AG10803 (cell line): Measurements from ENCODE around the gene TCF19.
"Not testable (repeated sequence)": the region's sequence is repeated elsewhere in the genome, so short reads cannot be mapped to it uniquely, and the experiment has no call there.

ENCODE experiments used
- DNase-seq: peaks from one replicate; pipeline ENCODE4 v3.0.0; 2010; ENCODE audit warnings: low read depth
- H3K4me3 ChIP-seq: 2 replicates; pipeline ENCODE4 v1.5.1; 2011; ENCODE audit warnings: mild to moderate bottlenecking, low read length, control low read depth
- TF ChIP-seq, protein P1 (sequence below): conservative IDR thresholded peaks from 2 replicates; pipeline ENCODE4 v1.5.1; 2011; ENCODE audit warnings: mild to moderate bottlenecking, low read length, control low read depth, inconsistent platforms

TCF19 gene

DNA sequence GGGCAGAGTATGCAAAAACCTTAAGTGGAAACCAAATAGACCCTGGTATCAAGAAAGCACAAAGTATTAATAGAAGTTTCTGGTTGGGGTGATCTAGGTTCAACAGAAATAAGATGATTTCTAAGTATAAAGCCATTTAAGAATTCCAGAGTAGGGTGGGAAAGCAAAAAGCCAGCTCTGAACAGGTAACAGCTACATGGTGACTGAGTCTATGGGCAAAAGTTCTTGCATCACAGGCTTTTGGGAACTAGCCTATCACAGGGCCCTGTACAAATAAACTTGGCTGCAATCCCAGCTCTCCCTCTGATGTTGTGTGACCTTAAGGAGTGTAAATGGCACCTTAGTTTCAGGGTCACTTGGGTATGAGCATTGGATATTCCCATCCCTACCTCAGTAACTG is 5.5 kb downstream of the TCF19 start:
- no peak overlapping the region for H3K4me3 ChIP-seq
- DNase-seq: no peak
- TF ChIP-seq, protein P1, sequence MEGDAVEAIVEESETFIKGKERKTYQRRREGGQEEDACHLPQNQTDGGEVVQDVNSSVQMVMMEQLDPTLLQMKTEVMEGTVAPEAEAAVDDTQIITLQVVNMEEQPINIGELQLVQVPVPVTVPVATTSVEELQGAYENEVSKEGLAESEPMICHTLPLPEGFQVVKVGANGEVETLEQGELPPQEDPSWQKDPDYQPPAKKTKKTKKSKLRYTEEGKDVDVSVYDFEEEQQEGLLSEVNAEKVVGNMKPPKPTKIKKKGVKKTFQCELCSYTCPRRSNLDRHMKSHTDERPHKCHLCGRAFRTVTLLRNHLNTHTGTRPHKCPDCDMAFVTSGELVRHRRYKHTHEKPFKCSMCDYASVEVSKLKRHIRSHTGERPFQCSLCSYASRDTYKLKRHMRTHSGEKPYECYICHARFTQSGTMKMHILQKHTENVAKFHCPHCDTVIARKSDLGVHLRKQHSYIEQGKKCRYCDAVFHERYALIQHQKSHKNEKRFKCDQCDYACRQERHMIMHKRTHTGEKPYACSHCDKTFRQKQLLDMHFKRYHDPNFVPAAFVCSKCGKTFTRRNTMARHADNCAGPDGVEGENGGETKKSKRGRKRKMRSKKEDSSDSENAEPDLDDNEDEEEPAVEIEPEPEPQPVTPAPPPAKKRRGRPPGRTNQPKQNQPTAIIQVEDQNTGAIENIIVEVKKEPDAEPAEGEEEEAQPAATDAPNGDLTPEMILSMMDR: no peak

DNA sequence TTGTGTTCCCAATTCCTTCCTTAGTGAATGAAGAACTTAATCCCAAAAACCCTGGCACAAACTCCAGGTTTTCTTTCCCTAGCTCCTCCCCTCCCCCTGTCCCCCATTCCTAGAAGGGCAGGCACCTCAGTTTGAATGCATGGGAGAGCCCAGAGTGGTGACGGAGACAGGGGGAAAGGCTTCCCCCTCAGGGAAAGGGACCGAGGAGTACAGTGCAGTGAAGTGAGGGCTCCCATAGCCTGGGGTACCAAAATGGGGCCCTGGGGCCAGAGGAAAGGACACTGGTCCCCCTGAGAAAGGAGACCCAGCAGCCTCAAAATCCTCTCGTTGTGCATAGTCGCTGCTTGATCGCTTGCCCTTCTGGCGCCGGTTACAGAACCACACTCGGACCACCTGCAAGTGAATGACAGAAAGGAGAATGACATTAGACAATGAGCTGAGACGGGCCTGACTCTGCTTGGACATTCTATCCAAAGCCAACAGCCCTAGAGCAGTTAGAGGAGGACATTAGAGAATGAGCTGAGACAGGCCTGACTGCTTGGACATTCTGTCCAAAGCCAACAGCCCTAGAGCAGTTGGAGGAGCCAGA is 6.2 kb downstream of the TCF19 start:
- H3K4me3 ChIP-seq, DNase-seq: not testable (repeated sequence)

DNA sequence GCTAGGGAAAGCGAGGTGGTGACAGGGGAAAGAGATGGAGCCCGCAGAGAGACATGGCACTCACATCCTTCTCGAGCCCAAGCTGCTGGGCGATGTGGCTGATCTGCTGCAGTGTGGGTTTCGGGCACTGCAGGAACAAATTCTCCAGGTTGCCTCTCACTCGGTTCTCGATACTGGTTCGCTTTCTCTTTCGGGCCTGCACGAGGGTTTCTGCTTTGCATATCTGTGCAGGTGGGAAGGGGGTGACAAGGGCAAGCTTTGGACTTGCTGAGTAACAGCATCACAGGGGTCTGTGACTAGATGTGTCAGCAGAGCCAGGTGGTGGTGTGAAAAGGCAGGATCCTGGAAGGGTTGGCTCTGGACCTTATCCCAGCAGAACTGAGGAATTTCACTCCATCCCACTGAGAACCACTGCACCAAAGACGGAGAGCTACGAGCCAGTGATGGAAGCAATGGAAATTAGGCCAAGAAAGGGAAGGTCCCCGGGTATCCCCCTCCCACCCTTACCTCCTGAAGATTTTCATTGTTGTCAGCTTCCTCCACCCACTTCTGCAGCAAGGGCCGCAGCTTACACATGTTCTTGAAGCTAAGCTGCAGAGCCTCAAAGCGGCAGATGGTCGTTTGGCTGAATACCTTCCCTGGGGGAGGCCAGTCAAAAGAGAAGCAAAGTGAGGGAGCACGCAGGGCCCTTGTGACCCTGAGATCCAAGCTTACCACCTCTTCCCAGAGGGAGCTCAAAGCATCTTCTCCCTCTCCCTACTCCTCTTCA is 6.9 kb downstream of the TCF19 start:
- H3K4me3 ChIP-seq, DNase-seq: not testable (repeated sequence)

DNA sequence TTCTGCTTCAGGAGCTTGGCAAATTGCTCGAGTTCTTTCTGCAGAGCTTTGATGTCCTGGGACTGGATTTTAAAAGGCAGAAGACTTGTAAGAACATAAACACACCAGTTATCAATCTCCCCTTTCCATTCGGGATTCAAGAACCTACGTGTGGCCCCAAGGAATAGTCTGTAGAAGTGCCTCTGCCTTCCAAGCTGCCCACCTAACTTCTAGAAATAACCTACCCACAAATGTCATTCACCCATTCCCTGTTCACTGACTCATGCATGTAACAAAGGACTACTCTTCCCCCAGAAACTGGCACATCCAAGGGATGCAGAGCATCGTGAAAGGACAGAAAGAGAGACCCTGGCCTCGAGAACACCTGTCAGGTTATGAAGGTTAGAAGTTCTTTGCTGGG is 7.6 kb downstream of the TCF19 start:
- no peak overlapping the region for H3K4me3 ChIP-seq
- no peak for DNase-seq
- TF ChIP-seq, protein P1: no peak

DNA sequence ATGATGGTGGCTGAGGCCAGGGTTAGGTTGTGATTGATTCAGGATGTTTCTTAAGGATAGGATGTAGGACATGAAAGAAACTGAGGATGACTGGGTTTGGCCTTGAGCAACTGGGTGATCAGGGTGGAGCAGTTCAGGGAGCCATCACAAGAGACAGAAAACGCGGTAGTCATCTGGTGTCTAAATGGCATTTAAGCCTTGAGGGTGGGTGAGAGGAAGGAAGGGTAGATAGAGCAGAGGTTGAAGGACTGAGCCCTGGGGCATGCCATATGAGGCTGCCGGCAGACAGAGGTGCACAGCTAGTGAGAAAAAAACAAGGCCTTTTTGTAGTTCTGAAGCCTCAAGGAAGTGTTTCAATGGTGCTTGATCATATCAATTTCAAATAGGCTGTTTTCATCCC is 10.2 kb downstream of the TCF19 start:
- no peak for DNase-seq
- H3K4me3 ChIP-seq: no peak overlapping the region
- TF ChIP-seq, protein P1: no peak

DNA sequence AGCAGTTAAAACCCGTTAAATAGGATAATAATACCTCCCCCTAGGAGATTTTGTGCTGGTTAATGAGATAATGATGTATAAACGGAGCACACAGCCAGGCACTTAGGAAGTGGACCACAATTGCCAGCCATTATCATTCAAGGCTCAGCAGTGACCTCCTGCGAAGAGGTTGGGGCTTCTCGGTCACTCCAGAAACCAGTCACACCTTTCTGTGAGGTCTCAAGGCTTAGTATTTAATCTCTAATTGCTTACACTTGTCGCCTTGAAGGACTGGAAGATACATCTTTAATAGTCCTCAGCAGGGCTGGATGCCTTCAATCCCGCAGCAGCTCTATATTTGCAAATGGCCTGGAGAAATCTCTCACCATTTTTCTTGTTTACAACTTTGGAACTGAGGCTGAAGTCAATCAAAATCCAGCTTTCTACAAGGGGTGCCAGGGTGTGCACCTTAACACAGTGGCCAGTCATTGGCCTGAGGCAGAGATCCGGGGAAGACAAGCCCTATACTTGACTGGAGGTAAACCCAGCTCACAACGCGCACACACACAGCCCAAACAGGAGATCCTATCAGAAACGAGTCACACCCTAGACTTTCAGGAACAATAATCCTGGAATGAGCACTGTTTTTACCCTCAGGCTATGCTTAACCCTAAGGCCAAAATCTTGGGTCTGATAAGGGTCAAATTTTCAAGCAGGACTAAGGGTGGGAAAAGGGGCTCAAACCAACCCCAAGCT is 10.9 kb downstream of the TCF19 start:
- no peak for DNase-seq
- TF ChIP-seq, protein P1: no peak
- no peak overlapping the region for H3K4me3 ChIP-seq

DNA sequence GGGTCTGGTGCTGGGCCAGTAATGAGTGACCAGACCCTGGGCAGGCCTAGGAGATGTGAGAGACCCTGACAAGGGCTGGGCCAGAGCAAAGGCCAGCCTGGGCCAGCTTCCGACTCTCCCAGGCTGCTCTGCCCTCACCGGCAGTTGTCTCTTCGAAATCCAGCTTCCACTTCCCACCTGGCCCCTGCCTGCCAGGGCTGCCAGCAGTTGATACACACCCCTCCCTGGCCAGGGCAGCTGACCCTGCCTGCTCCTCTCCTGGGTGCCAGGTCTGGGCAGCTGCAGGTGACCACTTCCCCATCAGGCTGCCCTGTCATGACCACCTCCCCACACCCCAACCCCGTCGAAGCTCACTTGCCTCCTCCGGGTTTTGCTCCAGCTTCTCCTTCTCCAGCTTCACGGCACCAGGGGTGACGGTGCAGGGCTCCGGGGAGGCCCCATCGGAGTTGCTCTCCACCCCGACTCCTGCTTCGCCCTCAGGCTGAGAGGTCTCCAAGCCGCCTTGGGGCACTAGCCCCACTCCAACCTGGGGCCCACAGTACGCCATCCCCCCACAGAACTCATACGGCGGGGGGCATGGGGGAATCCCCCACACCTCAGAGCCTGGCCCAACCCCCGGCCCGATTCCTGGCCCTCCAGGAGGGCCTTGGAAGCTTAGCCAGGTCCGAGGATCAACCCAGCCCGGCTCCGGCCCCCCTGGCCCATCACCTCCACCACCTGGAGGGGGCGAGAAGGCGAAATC is 11.6 kb downstream of the TCF19 start:
- not testable (repeated sequence) for DNase-seq, H3K4me3 ChIP-seq

DNA sequence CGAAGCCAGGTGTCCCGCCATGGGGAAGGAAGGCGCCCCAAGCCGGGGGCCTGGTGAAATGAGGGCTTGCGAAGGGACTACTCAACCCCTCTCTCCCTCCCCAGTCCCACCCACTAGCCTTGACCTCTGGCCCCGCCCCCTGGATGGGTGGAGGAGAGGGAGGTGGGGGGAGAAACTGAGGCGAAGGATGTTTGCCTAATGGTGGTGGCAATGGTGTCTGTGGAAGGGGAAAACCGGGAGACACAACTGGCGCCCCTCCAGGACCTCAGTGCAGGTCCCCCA is 12.2 kb downstream of the TCF19 start, which contains the start of gene POU5F1:
Gene POU5F1, minus strand, starts transcription at position 83 of the 282 bp plus-strand sequence. Its CDS starts 62 bp downstream, at position 21.
- no peak within 1 kb of the TSS for H3K4me3 ChIP-seq
- DNase-seq: no peak
- TF ChIP-seq, protein P1: no peak
